GM12865 (cell line): ENCODE results near the gene FSTL4.
"Not testable (repeated sequence)": the region's sequence is repeated elsewhere in the genome, so short reads cannot be mapped to it uniquely, and the experiment has no call there.

ENCODE experiments used
- DNase-seq: peaks from one replicate; pipeline ENCODE4 v3.0.0; 2010; ENCODE audit warnings: low read depth
- H3K4me3 ChIP-seq: 2 replicates; pipeline ENCODE4 v1.5.1; 2011; ENCODE audit warnings: mild to moderate bottlenecking, low read depth, low read length, control low read depth
- TF ChIP-seq, protein P1 (sequence below): IDR thresholded peaks from 2 replicates; pipeline ENCODE4 v1.5.1; 2011; ENCODE audit warnings: low read length, control low read depth, low read depth, inconsistent platforms; ENCODE audit not compliant: insufficient read depth; ENCODE audit errors: missing control alignments

The FSTL4 gene

DNA sequence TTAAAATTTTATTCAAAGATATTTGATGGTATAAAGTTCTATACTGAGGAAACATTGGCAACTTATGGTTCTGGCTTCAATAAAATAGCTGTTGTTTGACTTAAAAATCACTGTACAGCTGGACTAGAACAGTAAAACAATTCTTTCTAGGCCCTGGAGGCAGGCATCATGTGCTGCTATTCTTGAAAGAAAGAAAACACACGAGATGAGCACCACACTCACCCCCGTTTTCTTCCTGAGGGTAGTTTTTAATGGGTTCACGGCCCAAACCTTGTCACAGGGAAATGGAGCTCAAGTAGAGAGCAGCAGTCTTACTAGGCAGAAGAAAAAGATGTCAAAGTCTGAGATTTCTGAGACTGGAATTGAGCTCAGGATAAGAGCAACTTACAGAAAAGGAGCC lies 68.0 kb downstream of the FSTL4 start:
- no peak for DNase-seq
- TF ChIP-seq, protein P1, sequence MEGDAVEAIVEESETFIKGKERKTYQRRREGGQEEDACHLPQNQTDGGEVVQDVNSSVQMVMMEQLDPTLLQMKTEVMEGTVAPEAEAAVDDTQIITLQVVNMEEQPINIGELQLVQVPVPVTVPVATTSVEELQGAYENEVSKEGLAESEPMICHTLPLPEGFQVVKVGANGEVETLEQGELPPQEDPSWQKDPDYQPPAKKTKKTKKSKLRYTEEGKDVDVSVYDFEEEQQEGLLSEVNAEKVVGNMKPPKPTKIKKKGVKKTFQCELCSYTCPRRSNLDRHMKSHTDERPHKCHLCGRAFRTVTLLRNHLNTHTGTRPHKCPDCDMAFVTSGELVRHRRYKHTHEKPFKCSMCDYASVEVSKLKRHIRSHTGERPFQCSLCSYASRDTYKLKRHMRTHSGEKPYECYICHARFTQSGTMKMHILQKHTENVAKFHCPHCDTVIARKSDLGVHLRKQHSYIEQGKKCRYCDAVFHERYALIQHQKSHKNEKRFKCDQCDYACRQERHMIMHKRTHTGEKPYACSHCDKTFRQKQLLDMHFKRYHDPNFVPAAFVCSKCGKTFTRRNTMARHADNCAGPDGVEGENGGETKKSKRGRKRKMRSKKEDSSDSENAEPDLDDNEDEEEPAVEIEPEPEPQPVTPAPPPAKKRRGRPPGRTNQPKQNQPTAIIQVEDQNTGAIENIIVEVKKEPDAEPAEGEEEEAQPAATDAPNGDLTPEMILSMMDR, result no peak
- H3K4me3 ChIP-seq, result no peak overlapping the region

DNA sequence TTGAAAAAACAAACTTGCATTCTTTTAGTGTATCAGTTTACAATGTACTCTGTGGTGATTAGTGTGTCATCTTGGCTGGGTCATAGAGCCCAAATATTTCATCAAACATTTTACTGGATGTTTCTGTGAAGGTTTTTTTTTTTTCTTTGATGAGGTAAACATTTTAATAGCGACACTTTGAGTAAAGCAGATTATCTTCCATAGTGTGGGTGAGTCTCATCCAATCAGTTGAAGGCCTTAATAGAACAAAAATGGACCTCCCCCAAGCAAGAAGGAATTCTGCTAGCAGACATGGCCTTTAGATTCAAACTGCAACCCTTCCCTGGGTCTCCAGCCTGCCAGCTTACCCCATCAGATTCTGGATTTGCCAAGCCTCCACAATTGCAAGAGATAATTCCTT lies 72.5 kb downstream of the FSTL4 start:
- TF ChIP-seq, protein P1, result no peak
- no peak overlapping the region for H3K4me3 ChIP-seq
- no peak for DNase-seq

GRCh38 chr5:133538718-133539117 lies 73.6 kb downstream of the FSTL4 start:
- TF ChIP-seq, protein P1, result no peak
- no peak overlapping the region for H3K4me3 ChIP-seq
- no peak for DNase-seq

DNA sequence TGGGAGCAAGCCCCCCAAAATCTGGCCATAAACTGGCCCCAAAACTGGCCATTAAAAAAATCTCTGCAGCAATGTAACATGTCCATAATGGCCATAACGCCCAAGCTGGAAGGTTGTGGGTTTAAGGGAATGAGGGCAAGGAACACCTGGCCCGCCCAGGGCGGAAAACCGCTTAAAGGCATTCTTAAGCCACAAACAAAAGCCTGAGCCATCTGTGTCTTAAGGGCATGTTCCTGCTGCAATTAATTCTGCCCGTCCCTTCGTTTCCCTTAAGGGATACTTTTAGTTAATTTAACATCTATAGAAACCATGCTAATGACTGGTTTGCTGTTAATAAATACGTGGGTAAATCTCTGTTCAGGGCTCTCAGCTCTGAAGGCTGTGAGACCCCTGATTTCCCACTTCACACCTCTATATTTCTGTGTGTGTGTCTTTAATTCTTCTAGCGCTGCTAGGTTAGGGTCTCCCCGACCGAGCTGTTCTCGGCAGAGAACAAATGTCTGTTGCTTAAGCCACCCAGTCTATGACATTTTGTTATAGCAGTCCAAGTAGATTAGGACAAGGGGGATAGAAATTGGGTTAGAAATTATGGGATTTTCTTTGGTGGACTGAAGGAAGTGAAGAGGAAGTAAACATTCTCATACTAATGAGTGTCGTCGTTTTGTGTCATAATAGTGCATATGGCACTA lies 77.0 kb downstream of the FSTL4 start:
- H3K4me3 ChIP-seq, DNase-seq: not testable (repeated sequence)

GRCh38 chr5:133534566-133534965 lies 77.8 kb downstream of the FSTL4 start:
- TF ChIP-seq, protein P1, result no peak
- no peak overlapping the region for H3K4me3 ChIP-seq
- DNase-seq, result no peak

- no peak for DNase-seq
- TF ChIP-seq, protein P1, result no peak
- H3K4me3 ChIP-seq, result no peak overlapping the region
These were observed 78.8 kb downstream of the FSTL4 start for GRCh38 chr5:133533541-133533940.

DNA sequence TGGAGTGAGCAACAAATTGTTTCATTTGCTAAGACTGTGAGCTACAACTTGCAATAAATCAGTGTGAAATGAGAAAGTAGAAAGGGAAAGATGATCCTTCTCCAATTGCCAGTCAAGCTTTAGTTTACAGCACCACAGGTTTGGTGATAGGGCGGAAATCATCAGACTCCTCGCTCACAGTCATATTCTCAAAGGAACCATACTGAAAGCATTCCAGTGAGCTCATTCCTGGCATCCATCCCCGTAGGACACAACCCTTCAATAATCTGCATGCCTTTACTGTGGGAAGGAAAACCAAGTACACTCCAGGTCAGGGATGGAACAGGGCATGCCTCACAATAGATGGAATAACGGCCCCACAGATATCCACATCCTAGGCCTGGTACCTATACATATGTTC lies 80.7 kb downstream of the FSTL4 start:
- TF ChIP-seq, protein P1, result no peak
- no peak for DNase-seq
- no peak overlapping the region for H3K4me3 ChIP-seq
